Thoracic aorta (tissue), 2 donors: ENCODE results near the gene TUT1. TPM values are rescaled to one million over a fixed set of nuclear protein-coding genes. Genes with fewer than 3 reads are reported as not detected.

Experiments used
- ATAC-seq: fragments of 150-250 bp; one replicate; pipeline ENCODE4 v1.8.0; 2017; ENCODE audit warnings: low read depth; ENCODE audit not compliant: insufficient number of reproducible peaks, low FRiP score
- DNase-seq: peaks from one replicate; pipeline ENCODE4 v3.0.0-alpha.2; 2020; ENCODE audit warnings: low spot score
- H3K27ac ChIP-seq, 2 donors: fragments of 200-600 bp; sonication (generic); 1 replicate in 1 of 2; 2 replicates in 1 of 2; pipeline ENCODE4 v1.5.1; 2016; ENCODE audit warnings: mild to moderate bottlenecking in 2 of 2, moderate library complexity in 2 of 2
- H3K27me3 ChIP-seq: fragments of 200-600 bp; sonication (generic); replicated peaks from 2 replicates; pipeline ENCODE4 v1.6.0; 2016; ENCODE audit warnings: mild to moderate bottlenecking; ENCODE audit not compliant: insufficient read depth
- H3K36me3 ChIP-seq: fragments of 200-600 bp; sonication (generic); one replicate; pipeline ENCODE4 v1.5.1; 2016
- H3K4me1 ChIP-seq, 2 donors: fragments of 200-600 bp; sonication (generic); 1 replicate in 1 of 2; 2 replicates in 1 of 2; pipeline versions ENCODE4 v1.5.1 to v1.6.0; 2016; ENCODE audit warnings: low read depth in 2 of 2, mild to moderate bottlenecking in 1 of 2; ENCODE audit not compliant: control insufficient read depth in 1 of 2
- H3K4me3 ChIP-seq: fragments of 200-600 bp; sonication (generic); 2 replicates; pipeline ENCODE4 v1.5.1; 2016; ENCODE audit warnings: mild to moderate bottlenecking
- H3K9me3 ChIP-seq: fragments of 200-600 bp; sonication (generic); 2 replicates; pipeline ENCODE4 v1.5.1; 2016
- CTCF ChIP-seq: fragments of 200-600 bp; sonication (generic); IDR thresholded peaks from one replicate; pipeline ENCODE4 v1.5.1; 2019; ENCODE audit warnings: antibody characterized with exemption
- total RNA-seq, 2 donors: library from RNA; depleted of rRNA; stranded (reverse); fragments of >200 nt; gene quantifications; one replicate each; pipeline versions ENCODE4 v1.1.0 to v1.2.3, GENCODE V29; 2016

The TUT1 gene, protein sequence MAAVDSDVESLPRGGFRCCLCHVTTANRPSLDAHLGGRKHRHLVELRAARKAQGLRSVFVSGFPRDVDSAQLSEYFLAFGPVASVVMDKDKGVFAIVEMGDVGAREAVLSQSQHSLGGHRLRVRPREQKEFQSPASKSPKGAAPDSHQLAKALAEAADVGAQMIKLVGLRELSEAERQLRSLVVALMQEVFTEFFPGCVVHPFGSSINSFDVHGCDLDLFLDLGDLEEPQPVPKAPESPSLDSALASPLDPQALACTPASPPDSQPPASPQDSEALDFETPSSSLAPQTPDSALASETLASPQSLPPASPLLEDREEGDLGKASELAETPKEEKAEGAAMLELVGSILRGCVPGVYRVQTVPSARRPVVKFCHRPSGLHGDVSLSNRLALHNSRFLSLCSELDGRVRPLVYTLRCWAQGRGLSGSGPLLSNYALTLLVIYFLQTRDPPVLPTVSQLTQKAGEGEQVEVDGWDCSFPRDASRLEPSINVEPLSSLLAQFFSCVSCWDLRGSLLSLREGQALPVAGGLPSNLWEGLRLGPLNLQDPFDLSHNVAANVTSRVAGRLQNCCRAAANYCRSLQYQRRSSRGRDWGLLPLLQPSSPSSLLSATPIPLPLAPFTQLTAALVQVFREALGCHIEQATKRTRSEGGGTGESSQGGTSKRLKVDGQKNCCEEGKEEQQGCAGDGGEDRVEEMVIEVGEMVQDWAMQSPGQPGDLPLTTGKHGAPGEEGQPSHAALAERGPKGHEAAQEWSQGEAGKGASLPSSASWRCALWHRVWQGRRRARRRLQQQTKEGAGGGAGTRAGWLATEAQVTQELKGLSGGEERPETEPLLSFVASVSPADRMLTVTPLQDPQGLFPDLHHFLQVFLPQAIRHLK
- total RNA-seq = 10 to 100 TPM in 1 of 2 donors, 1 to 10 TPM in 1; 9.5 to 12.5 TPM

DNA sequence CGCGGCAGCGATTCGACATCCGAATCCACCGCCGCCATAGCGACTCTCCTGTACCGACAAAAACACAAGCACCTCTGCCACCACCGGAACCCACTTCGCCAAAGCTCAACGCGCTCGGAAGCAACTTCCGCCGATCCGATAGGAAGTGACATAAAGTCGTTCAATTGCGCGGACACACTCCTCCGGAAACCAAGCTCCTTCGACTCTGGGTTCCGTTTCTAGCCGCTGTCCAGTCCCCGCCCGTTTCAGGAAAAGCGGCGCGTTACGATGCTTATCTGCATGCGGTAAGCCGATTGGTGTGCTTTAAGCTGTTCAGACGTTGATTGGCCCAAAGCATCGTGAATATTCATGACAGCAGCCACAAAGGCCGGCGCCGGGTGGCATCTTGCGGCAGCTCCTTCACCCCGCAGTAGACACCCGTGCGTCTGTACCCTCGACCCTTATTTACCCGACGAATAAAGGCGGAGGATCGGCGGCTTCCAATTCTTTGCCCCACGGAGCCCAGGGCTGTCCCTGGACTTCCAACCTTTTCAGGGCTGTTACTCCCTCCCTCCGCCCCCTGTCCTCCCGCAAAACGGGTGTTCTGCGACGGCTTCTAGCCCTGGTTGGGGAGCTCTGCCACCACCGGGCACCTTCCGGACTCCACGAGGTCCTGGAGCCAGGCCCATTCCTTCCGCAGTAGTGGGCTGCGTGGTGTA lies at the start of gene TUT1:
Gene TUT1, minus strand, starts transcription at position 76 of the 698 bp plus-strand sequence. Its CDS starts 38 bp downstream, at position 38.
- DNase-seq = peak; percentile 91
- peak; percentile 98 for ATAC-seq
- H3K27ac ChIP-seq = peak within 1 kb of the TSS; percentile 89 to 96
- H3K27me3 ChIP-seq = no peaks in the 10 kb centered on the region
- H3K9me3 ChIP-seq = no peaks in the 10 kb centered on the region
- TF ChIP-seq CTCF = no peak
- peaks cover 43% of the 10 kb centered on the region for H3K36me3 ChIP-seq
- peaks cover 12 to 27% of the 10 kb centered on the region in 2 donors for H3K4me1 ChIP-seq
- H3K4me3 ChIP-seq = peak within 1 kb of the TSS; percentile 80

- DNase-seq (no peak), ATAC-seq (no peak)
- no peak for TF ChIP-seq CTCF
- H3K4me1 ChIP-seq = no peaks in the 10 kb centered on the region
- H3K36me3 ChIP-seq = peaks cover 84% of the 10 kb centered on the region
- no peak overlapping the region for H3K27ac ChIP-seq
- H3K27me3 ChIP-seq = no peaks in the 10 kb centered on the region
- no peaks in the 10 kb centered on the region for H3K9me3 ChIP-seq
- H3K4me3 ChIP-seq = no peak overlapping the region
These were observed 41.2 kb upstream of the TUT1 start for GRCh38 chr11:62632492-62632891.

GRCh38 chr11:62627713-62628112 lies 36.4 kb upstream of the TUT1 start:
- no peak overlapping the region for H3K27ac ChIP-seq
- DNase-seq = no peak
- no peak for TF ChIP-seq CTCF
- no peak overlapping the region for H3K4me3 ChIP-seq
- no peak for ATAC-seq
- peaks cover 66% of the 10 kb centered on the region for H3K36me3 ChIP-seq
- H3K27me3 ChIP-seq = no peaks in the 10 kb centered on the region
- no peaks in the 10 kb centered on the region for H3K9me3 ChIP-seq
- peaks cover 0 to under 1% of the 10 kb centered on the region in 2 donors for H3K4me1 ChIP-seq

GRCh38 chr11:62622476-62623089 lies 31.3 kb upstream of the TUT1 start:
- H3K27me3 ChIP-seq = no peaks in the 10 kb centered on the region
- H3K36me3 ChIP-seq = peaks cover 19% of the 10 kb centered on the region
- ATAC-seq = no peak
- no peaks in the 10 kb centered on the region for H3K9me3 ChIP-seq
- peak overlapping the region; percentile 89 for H3K4me3 ChIP-seq
- no peak for TF ChIP-seq CTCF
- H3K27ac ChIP-seq = peak overlapping the region; percentile 83 to 97
- DNase-seq = no peak
- peaks cover 7 to 22% of the 10 kb centered on the region in 2 donors for H3K4me1 ChIP-seq
